HG03575 (cell line): ENCODE measurements around the gene TRAF7.

Experiments
- ATAC-seq: cut with Tn5 transposase; IDR thresholded peaks from one replicate; pipeline ENCODE4 v1.9.1; 2021; ENCODE audit not compliant: unreplicated experiment, insufficient number of reproducible peaks, low FRiP score; ENCODE audit errors: extremely low read depth

Gene TRAF7

DNA sequence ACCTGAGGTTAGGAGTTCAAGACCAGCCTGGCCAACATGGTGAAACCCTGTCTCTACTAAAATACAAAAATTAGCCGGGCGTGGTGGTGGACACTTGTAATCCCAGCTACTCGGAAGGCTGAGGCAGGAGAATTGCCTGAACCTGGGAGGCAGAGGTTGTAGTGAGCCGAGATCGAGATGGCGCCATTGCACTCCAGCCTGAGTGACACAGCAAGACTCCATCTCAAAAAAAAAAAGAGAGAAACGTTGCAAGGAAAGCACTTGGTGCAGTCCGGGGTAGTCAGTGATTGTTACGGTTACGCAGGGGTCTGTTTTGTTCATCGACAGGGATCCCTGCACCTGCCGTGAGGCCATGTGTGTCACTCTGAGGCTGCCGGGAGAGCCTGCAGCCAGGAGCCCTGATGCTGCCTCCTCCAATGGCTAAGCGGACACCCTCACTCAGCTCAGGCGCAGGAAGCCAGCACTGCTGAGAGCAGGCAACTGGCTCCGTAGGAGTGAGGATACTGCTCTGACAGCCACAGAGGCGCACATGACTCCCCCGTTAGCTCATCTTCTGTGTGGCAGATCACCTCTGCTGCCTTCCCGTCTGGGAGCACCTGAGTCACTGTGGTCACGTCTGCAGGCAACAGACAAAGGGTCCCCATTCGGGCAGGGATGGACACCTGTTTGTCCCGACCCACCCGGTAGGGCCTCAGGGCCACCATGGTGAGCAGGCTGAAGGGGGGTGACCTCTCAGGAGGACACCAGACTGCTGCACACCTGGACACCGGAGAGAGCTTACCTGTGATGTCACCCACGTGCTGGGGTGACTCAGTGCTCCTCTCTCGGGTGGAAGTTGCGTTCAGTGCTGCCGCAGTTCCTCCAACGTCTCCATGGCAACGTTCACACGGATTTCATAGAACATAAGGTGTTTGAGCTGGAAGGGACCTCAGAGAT lies 12.4 kb upstream of the TRAF7 start:
- no peak for ATAC-seq

DNA sequence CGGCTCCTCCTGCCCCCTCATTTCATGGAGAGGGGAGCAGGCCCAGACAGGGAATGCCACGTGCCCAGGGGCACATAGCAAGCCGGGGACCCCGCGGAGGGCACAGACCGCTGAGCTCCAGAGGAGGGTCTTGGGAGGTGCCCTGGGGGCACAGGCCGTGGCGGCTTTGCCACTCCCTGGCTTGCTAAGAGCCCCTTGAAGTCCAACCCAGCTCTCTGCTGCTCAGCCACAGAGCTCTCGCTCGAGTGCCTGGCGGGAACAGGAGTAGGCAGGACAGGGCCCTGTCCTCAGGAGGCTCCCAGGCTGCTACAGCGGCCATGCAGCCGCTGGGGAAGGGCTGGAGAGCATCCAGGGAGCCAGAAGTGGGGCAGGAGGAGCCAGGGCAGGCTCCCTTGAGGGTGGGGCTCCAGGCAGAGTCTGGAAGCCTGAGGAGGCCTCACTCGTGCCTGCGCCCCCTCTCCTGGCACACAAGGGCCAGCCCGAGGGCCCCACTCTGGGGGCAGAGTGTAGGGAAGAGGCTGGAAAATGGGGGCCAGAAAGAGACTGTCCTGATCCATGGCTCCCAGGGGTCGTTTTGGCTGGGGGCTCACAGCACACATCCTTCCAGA lies 11.6 kb upstream of the TRAF7 start:
- ATAC-seq: no peak

- no peak for ATAC-seq
Measured at GRCh38 chr16:2145843-2146242, 9.7 kb upstream of the TRAF7 start.

DNA sequence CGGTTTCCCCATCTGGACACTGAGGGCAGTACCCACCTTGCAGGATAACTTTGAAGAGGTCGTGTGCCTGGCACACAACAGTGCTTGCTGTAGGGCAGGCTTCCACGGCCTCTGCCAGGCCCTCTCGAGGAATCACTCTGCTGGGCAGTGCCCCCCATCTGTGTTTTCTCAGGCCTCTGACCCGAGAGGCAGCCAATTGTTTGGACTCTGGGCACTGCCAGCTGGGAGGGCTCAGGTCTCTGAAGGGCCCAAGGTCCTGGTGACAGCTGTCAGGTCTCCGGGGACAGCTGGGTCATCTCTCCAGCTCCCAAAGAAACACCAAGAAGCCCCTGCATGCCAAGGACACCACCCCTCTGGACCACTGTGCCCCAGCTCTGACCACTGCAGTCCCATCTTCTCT lies 8.2 kb upstream of the TRAF7 start:
- ATAC-seq: no peak

DNA sequence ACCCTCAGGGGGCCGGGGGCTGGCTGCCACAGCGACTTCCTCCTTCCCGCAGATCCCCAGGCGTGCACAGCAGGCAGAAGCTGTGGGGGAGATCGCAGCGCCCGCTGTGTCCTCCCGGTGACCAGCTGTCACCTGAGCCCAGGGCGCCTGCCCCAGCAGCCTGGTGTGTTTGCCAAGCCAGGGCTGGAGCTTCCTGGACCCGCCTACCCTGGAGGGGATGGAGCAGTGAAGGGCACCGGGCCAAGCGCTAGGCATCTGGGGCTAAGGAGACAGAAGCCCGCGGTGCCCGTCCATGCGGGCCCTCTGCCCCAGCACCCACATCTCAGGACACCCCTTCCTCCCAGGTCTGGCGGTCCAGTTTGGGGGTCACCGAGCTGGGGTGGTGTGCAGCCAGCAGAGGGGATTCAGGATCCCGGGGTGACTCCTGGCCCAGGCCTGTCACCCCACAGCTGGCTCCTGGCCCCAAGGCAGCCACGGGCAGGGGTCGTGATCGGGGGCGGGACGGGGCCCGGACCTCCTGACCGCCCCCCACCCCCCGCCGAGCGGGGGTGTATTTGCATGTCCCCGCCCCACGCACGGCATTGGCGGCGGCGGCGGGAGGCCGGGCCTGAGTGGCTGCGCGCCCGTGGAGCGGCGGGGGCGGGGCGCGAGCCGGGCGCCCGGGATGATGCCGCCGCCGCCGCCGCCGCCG lies 7.5 kb upstream of the TRAF7 start, which contains the start of gene RAB26:
Gene RAB26, plus strand, starts transcription at position 645 of the 691 bp plus-strand sequence. CDS start 159 bp downstream, outside the sequence.
- no peak for ATAC-seq

- no peak for ATAC-seq
Measured at GRCh38 chr16:2148714-2149629, 6.6 kb upstream of the TRAF7 start.

DNA sequence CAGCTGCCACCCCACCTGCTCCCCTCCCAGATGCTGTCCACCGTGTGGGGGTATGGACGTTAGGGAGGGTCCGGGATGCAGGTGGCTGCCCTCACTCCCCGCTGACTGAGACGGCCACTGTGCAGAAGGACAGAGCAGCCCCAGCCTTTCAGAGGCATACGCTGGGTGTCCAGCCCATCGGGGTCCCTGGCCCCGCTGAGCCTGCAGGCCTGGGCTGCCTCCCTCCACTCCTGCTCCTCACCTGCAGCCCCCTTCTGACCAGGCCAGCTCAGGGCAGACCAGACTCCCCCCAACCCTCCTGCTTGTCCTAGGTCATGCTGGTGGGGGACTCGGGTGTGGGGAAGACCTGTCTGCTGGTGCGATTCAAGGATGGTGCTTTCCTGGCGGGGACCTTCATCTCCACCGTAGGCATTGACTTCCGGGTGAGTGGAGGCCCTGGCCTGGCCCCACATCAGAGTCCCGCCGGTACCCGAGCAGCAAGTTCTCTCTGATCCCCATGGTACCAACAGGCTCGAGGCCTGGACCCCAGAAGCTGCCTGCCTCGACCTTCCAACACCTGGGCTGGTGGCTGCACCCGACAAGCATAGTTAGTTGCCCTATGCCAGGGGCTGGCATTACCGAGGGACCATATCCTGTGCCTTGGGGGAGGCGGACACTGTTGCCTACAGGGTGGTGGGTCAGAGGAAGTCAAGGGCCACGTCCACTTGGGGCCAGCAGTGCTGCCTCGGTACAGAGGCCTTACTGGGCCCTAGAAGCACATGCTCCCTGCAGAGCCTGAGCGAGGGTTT lies 5.8 kb upstream of the TRAF7 start:
- ATAC-seq: no peak

DNA sequence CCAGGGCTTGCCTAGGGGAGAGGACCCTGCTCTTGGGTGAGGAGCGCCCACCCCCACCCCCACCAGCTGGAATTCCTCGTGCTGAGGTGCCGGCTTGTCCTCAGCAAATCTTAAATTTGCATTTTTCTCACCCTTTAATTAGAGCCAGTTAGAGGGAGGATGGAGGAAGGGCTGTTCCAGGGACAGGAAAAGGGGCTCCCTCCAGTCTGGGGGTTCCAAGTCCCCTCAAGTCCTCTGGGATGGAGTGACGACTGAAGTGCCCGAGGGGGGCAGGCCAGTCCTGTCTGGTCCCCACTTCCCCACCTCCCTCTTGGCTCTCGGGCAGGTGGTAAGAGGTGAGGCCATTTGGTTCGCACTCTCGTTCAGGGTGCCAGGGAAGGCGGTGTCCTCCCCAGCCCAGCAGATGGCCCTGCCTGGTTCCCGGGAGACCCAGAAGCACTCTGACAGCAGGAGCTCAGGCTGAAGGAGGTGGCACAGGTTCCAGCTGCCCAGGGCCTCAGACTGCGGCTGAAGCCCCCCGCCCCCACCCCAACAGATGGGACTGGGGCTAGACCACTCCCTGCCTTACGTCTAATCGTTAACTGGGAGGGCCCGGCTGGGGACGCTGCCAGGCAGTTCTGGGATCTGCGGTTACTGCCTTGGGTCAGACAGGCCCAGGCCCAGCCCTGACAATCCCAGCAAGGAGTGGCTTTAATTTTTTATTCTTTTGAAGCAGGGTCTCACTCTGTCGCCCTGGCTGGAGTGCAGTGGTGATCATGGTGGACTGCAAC lies 5.0 kb upstream of the TRAF7 start:
- ATAC-seq: no peak

DNA sequence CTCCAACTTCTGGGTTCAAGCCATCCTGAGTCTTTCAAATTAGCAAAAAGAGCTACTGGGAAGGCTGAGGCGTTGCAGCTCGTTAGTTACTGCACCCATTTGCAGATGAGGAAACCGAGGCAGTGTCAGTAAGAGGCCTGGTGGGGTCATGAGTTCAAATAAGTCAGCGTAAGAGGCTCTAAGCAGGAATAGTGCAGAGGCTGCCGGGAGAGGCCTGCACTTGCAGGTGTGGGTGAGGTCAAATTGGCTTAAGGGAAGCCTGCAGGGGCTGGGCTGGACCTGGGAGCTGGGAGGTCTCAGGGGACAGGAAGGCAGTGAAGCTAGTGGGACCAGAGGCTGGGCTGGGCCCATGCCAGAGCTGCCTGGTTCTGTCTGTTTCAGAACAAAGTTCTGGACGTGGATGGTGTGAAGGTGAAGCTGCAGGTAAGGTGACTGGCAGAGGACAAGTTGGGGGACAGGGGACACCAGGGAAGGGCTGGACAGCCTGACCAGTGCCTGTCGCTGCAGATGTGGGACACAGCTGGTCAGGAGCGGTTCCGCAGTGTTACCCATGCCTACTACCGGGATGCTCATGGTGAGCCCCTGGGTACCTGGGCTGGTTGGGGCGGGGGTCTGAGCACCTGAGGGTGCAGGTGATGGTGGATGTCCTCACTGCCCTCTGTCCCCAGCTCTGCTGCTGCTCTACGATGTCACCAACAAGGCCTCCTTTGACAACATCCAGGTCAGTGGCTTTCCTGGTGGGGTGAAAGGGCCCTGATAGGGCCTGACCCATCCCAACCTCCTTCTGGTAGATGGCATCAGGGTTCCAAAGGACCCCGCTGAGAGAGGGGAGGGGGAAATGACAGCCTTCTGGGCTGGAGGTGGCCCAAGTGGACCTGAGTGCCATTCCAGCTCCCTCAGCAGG lies 4.1 kb upstream of the TRAF7 start:
- no peak for ATAC-seq

DNA sequence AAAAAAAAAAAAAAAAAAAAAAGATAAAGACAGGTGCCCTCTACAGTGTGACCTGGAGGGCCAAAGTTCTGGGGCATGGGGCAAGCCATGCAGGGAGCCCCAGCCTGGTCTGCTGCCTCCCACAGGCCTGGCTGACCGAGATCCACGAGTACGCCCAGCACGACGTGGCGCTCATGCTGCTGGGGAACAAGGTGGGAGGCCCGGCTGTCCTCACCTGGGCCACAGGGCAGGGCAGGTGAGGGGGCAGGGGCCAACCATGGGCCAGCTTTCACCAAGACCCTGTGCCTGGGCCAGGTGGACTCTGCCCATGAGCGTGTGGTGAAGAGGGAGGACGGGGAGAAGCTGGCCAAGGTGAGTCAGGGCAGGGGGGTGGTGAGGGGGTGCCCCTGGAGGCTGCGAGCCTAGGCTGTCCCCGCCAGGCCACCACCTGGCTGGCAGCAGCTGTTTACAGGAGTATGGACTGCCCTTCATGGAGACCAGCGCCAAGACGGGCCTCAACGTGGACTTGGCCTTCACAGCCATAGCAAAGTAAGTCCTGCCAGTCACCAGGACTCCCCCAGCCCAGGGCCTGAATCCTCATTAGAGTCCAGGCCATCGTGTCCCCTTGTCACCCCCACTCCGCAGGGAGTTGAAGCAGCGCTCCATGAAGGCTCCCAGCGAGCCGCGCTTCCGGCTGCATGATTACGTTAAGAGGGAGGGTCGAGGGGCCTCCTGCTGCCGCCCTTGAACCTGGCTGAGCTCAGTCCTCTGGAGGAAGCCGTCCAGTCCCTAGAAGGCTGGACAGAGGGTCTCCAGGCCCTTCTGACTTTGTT lies 2.7 kb upstream of the TRAF7 start:
- no peak for ATAC-seq

GRCh38 chr16:2154533-2155090 lies 970 bp upstream of the TRAF7 start:
- no peak for ATAC-seq

DNA sequence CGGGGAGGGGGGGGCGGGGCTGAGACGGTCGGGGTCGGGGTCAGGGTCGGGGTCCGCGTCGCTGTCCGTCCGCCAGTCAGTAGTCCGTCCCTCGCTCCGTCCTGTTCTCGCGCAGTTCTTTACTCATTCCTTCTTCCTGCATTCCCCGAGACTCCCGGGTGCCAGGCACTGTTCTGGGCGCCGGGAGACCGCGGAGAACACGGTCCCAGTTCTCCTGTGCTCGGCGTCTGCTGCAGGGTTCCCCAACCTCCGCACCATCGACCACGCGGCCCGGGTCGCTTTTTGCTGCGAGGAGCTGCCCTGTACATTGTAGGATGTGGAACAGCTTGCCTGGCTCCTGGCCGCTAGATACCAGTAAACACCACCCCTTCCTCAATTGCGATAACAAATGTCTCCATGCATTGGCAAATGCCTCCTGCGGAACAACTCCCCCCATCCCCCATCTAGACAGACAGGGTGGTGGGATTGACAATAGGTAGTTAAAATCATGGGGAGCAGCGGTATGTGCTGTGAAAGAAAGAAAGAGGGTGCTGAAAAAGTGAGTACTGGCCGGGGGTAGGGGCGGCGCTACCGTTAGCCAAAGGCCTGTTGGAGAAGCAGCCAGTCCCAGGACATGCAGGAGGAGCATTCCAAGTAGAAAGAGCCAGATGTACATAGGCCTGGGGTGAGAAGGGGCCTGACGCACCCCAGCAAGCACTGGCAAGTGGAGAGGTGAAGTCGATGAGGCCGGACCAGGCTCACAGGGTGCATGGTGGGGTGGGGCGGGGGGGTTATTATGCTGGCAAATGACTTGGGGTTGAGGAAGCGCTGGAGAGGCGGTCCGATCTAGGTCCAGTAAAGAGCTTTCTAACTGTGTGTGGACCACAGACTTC lies 631 bp downstream of the TRAF7 start:
- no peak for ATAC-seq

DNA sequence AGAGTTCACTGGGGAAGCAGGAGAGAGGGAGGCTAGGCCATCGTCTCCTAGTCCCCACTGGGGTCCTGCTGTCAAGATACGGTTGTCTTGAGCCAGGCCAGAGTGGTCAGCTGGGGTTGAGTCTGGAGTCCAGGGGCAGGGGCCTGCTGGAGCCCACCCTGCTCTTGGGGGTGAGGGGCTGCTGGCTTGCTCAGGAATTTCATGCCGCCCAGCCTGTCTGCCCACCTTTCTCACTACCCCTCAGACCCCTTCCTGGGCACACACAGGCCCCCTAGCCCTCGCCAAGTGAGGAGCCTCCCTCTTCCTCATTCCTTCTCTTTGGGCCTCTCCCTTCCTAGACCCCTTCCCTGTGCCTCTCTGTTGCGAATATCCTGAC lies 1.3 kb downstream of the TRAF7 start:
- ATAC-seq: no peak

GRCh38 chr16:2157480-2158261 lies 2.1 kb downstream of the TRAF7 start:
- ATAC-seq: no peak
